K562 treated with DMSO at 1 percent for 48 hours (cell line): ENCODE results near the gene CDYL2. TPM values are rescaled to one million over a fixed set of nuclear protein-coding genes. Genes with fewer than 3 reads are reported as not detected.

Experiments used
- total RNA-seq: library from RNA; unstranded; fragments of 300-600 nt; gene quantifications from 2 replicates; pipeline ENCODE4 v1.2.3, GENCODE V29; 2022; ENCODE audit warnings: low replicate concordance; ENCODE audit errors: extremely low read depth

CDYL2 gene
- not detected in 2 replicates for total RNA-seq

GRCh38 chr16:80804526-80805383 lies at the start of gene CDYL2:
TSS of gene CDYL2 (minus strand) at chr16:80804598. CDS start at chr16:80804173, 425 bp downstream.

Other genes starting within 250 kb of the CDYL2 start
- gene CMC2, start 202.3 kb upstream of the CDYL2 start, total RNA-seq, result not detected in 2 replicates
- not detected in 2 replicates for gene CENPN, start 202.6 kb upstream of the CDYL2 start, total RNA-seq
- gene ATMIN, start 231.2 kb upstream of the CDYL2 start, total RNA-seq, result not detected in 2 replicates